Femur (tissue), 1 donor: Measurements from ENCODE around the gene MUS81.

Source experiments
- DNase-seq: peaks from one replicate; pipeline ENCODE4 v3.0.0-alpha.2; 2017

MUS81 gene

DNA sequence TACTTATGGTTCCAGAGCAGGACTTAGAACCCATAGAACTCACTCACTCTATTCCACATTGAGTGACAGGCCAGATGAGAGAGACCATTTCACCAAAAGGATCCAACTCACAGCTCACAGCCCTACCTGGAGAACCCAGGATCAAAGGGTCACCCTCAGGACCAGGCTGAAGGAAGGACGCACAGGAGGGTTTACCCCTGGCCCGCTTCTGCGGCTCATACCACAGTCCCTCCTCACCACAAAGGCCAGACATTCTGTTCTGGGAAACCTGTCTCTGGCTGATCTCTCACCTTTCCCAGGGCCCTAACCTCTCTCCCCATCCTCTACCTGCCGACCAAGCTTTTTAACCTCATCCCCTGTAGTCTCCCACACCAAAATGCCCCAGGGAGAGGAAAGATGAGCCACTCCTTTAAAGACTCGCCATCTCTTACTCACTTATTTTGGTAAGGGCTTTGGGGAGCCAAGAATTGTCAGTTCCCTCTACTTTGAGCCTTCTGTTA, 35.3 kb downstream of the MUS81 start:
- no peak for DNase-seq

DNA sequence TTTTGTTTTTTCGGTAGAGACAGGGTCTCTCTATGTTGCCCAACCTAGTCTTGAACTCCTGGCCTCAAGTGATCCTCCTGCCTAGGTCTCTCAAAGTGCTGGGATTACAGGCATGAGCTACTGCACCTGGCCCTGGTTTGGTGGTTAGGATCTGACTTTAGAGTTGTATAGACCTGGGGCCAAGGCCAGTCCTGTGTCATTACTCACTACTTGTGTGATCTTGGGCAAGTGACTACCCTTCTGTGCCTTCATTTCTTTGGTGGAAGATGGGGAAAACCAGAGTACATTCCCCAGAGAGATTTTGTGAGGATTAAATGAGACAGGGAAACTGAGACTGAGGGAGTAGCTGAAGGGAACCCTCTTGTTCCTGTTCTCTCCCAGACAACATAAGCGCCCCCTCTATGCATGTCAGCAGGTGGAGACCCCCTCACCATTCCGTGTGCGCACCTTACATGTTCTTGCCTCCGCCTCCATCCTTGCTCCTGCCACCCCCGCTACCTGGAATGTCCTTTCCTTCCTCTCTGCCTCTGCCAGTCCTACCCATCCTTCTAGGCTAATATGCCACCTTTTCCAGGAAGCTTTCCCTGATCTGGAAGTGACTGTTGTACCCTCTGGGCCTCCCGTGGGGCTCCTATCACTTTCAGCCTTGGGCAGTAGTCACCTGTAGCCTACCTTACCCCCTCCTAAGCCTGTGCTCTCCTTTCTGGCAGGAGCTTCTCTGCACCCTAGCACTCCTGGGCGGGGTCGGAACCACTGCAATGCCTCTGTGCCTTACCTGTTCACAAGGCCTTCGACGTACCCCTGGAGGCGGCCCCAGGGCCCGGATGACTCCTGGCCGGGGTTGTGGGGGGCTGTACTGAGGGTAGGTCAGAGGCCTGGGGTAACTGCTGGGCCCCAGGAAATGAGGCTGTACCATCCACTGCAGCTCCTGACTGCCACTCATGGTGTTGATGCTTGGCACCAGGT, 36.1 kb downstream of the MUS81 start:
- DNase-seq: no peak

DNA sequence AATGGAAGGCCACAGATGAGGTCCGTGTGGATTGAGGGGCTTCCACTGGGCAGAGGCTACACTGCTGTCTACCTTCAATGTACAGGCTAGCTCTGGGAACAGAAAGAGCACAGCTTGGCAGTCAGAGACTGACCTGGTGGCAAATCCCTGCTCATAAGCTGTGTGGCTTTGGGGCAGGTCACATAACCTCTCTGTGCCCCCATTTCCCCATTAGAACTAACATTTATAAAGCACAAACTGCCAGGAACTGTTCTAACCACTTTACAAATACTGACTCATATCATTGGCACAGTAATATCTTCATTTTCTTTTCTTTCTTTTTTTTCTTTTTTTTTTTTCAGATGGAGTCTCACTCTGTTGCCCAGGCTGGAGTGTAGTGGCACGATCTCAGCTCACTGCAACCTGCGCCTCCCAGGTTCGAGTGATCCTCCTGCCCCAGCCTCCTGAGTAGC, 36.8 kb downstream of the MUS81 start:
- no peak for DNase-seq

DNA sequence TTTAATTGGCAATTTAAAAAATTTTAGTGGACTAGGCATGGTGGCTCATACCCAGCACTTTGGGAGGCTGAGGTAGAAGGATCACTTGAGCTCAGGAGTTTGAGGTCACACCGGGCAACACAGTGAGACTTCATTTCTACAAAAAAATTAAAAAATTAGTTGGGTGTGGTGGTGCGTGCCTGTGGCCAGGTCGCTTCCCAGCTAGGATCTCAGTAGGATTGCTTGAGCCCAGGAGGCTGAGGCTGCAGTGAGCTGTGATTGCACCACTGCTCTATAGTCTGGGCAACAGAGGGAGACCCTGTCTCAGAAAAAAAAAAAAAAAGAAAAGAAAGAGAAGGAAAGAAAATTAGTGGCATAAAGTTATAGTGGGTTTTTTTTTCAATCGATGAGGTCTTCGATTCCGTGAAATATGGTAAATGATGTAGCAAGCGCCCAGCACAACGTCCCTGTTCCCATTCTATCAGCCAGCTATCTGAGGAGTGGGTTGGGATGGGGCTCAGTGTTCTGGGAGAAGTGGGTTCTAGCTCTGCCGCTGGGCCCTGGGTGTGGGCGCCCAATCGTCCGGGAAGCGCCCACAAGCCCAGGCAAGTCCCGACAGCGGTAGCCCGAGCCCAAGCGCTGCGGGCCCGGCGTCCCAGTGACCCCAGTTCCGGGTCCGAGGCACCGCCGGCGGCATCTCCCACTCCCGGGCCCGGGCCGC, 38.6 kb downstream of the MUS81 start:
- no peak for DNase-seq

DNA sequence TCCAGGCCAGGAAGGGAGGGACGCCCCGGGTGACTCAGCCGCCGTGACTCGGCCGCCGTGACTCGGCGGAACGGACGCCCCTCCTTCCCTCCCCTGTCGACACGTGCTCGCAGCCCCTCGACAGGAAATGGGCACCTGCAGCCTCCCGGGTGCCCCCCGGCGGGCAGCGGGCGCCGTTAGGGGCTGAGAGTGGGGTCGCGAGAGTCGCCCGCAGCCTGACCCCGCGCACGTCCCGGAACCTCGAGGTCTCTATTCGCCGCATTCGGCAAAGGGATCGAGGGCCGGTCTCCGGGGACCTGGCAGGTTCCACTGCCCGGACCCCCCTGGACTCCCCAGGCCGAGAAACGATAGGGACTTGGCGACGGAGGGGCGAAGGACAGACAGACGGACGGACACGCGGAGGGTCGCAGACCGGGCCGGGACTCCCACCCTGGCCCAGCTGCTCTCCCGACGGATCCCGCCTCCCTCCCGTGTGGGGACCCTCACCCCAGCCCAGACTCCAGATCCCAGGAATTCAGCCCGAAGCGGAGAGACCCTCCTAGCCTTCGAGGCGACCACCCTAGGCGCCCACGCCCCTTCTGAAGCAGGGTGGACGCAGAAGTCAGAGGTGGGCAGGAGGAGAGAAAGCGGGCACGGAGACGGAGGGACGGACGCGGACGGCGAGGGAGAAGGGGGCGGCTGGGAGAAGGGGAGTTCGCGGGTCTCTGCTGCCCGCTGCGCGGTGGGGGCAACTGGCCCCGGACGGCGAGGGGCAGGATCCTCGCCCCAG, 39.3 kb downstream of the MUS81 start:
- DNase-seq: peak; percentile 60

DNA sequence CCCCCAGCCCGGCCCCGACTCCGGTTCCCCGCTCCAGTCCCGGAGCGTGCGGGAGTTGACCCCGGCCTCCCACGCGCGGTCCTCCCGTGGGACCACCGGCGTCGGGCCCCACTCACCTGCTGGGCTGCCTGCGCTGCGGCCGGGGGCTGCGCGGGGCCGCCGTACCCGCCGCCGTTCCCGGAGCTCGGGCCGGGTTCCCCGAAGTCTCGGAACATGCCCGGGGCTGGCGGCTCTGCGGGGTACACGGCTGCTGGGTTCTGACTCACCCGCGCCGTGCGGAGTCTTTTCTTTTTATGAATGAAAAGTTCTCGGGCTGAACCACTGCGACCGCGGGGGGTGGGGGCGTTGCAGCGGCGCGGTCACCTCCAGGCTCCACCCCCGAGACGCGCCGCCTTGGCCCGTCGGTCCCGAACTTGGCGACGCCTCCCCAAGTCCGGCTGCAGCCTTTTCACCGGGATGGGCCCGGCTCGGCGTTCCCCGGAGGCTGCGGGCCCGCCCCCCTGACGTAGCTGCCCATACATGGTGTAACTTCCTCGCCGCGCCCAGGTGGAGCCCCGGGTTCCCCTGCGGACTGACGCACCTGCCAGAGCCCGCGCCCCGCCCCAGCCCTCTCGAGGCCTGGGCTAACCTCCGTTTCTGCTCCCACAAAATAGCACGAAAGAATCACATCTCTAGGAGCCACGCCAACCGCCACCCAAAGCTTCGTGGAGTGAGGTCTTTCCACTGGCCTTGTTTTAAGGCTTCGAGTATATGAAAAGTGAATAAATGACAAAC, 40.1 kb downstream of the MUS81 start, which contains the start of gene FOSL1:
Gene FOSL1 (minus strand): TSS at position 264 of the 774 bp plus-strand sequence. CDS start 49 bp downstream, at position 215.
- peak; percentile 80 for DNase-seq

DNA sequence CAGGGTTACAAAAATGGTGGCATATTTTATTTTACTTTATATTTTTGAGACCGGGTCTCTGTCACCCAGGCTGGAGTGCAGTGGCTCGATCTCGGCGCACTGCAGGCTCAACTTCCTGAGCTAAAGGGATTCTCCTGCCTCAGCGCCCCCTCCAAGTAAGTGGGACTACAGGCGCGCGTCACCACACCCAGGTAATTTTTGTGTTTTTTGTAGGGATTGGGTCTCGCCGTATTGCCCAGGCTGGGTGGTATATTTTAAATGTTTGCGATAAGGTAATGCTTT, 40.6 kb downstream of the MUS81 start:
- no peak for DNase-seq

DNA sequence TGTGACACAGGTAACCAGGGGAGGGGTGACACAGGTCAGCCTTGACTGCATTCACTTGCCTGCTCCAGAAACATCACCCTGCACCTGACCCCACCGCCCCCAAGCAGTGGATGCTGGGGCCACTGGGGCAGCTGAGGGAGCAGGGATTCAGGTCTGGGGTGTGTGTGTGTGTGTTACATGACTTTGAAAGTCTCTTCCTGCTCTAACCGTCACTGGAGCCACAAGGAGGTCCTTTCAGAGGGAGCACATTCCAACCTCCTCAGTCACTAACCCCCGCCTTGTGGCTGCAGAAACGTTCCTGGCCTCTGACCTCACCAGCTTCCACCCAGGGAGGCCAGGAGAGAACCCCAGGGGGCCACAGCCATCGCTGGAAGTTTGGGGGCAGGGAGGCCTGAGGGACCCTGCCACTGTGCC, 42.8 kb downstream of the MUS81 start:
- DNase-seq: no peak

DNA sequence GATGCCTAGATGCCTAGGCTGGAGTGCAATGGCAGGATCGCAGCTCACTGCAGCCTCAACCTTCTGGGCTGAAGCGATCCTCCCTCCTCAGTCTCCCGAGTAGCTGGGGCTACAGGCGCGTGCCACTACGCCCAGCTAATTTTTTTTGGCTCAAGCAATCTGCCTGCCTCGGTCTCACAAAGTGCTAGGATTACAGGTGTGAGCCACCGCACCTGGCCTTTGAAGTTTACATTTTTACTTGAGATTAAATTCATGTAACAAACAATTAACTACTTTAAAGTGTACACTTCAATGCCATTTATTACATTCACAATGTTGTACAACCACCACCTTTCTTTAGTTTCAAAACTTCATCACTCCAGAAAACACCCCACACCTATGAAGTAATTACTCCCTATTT, 43.5 kb downstream of the MUS81 start:
- DNase-seq: no peak

DNA sequence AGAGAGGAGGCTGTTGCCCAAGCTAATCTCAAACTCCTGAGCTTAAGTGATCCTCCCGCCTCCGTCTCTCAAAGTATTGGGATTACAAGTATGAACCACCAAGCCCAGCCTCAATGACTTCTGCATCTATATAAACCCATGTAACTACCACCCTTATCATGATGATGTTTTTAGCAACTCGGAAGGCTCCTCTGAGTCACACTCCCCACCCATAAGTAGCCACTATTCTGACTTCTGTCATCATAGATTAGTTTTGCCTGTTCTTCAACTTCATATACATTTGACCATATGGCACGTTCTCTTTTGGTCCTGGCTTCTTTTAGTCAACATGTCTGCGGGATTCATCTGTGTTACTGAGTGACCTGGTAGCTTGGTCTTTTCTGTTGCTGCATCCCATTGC, 46.4 kb downstream of the MUS81 start:
- no peak for DNase-seq

DNA sequence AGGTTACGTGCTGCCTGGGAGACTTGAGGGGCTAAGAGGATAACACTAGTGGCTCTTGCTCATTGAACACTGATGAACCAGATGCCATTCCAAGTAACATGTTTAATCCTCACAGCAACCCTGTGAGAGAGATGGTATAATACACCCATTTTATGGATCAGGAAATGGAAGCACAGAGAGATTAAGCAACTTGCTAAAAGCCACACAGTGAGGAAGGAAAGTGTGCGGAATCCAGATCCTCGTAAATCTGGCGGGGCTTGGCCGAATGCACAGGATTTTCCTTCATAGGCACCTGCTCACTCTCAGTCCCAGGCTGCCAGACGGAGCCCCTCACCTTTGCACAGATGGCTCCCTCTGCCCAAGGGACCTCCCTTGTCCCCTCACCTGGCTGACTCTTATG, 47.6 kb downstream of the MUS81 start:
- DNase-seq: no peak

DNA sequence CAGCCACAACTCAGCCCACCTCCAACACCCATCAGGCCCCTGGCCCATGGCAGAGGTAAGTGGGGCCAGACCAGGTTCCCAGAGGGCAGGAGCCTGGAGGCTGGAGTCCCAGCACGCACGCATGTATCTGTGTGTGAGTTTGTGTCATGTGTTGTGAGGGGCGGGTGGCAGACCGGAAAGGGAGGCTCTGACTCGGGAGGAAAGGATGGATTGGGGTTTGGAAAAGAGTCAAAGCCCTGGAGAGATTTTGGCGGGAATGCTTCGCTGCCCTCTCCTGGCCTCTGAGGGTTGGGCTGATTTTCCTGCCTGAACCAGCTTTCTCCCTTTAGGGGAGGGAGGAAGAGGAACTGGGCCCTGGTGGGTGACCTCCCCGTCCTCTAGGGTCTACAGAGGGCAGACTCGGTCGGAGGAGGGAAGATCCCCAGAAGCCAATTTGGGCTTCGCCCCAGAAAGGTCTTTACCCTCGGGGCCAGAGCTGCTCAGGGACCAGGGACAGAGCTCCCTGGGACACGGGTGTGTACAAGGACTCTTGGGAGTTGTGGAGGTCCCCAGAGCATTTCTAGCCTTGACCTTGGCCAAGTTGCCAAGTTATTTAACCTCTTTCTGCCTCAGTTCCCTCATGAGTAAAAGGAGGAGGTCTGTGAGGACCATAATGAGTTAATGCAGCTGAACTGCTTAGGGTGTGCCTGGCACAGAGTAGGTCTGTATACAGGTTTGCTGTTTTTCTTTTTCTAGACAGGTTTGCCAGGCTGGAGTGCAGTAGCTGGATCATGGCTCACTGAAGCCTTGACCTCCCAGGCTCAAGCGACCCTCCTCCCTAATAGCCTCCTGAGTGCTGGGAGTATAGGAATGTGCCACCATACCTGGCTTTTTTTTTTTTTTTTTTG, 51.7 kb downstream of the MUS81 start:
- peak; percentile 81 for DNase-seq

DNA sequence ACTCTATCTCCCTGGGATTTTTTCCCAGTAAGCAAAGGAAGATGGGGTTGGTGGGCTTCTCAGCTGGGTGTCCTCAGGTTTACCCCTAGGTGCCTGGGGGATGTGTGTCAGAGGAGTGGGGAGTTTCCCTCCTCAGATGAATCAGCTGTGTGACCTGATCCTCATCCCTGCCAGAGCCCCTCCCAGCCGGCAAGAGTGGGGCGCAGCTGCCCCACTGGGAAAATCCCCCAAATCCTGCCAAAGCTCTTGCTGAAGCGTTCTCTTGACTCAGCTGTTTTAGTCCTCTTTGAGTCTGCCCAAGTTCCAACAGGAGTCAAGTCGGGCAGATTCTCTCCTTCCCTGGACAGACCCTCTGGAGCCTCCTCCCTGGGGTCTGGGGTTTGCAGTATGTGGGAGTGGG, 52.6 kb downstream of the MUS81 start:
- DNase-seq: no peak

DNA sequence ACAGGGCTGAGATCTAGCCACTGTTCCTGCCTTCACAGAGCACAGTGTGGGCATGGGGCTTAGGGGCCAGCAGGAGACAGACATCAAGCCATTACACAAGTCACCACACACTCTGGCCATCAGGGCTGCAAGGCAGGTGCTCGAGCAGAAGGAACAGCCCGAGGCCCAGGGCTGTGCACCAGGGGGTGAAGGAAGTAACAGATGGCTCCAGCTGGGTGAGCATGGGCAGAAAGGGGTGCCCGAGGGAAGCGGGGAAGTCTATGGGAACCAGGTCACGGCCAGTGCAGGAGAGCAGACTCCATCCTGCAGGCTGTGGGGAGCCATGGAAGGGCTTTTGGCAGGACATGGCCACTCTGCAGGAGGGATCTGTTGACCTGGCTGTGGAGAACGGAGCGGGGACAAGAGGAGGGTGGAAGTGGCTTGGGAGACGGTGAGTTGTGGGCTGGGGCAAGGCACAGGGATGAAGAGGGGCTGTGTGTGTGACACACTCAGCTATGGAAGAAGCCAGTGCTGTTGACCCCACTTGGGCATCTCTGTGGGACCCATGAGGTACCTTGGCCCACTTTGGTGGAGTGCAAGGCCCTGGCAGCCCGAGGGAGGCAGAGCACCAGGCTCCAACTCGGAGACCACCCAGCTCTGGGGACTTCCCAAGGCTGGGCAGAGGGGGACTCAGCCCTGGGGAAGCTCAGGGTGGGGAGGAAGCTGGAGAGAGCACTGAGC, 55.0 kb downstream of the MUS81 start:
- DNase-seq: no peak

DNA sequence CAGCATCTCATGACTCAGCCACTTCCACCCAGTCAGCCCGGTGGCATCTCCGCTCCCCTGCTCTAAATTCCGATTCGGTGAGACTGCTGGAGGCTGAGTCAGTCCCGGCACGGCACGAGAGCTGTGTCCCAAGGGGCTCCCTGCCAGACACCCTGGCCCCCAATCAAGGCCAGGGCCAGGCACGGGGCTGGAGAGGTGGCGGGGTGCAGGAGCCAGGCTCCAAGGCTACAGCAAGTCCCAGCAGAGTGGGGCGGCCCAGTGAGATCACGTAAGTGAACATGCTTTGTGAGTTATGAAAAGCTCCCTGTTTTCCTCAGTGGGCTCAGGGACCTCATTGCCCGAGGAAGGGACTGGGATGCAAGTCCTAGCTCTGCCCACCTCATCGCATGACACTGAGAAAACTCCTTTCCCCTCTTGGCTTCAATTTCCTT, 55.6 kb downstream of the MUS81 start:
- DNase-seq: peak; percentile 49
